Fibroblast of villous mesenchyme (primary cell): Measurements from ENCODE around the gene MYRFL. TPM values are rescaled to one million over a fixed set of nuclear protein-coding genes. Genes with fewer than 3 reads are reported as not detected.
A peak's percentile ranks its signal among the peaks of the same experiment; 100 is the strongest.

Experiments
- DNase-seq: peaks from one replicate; pipeline ENCODE4 v3.0.0-alpha.2; 2010; ENCODE audit warnings: low read depth
- H3K4me3 ChIP-seq: 2 replicates; pipeline ENCODE4 v1.5.1; 2011; ENCODE audit warnings: low read depth, mild to moderate bottlenecking, low read length
- total RNA-seq: library from RNA; depleted of rRNA; stranded (reverse); fragments of >200 nt; gene quantifications from 2 replicates; pipeline ENCODE4 v1.2.3, GENCODE V29; 2012
- TF ChIP-seq, protein P1 (sequence below): IDR thresholded peaks from 2 replicates; pipeline ENCODE4 v1.5.1; 2012; ENCODE audit warnings: low read depth, mild to moderate bottlenecking, low read length; ENCODE audit not compliant: insufficient read depth

Gene MYRFL
- total RNA-seq, 1 donor = not detected

DNA sequence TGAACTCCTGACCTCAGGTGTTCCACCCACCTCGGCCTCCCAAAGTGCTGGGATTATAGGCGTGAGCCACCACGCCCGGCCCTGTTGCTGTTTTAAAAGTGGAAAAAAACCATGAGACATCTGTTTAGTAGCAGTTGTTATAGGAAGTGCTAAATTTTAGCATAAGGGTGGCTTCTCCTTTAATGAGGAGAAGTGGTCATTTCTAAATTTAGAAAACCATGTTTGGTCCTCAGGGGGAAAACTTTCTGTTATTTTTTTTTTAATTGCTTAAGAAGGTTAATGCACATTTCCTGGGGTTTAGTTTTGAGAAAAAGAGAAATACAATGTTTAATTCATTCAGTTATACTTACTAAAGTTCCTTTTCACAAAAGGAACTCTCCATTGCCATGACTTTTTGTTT, 102.1 kb downstream of the MYRFL start:
- TF ChIP-seq, protein P1, sequence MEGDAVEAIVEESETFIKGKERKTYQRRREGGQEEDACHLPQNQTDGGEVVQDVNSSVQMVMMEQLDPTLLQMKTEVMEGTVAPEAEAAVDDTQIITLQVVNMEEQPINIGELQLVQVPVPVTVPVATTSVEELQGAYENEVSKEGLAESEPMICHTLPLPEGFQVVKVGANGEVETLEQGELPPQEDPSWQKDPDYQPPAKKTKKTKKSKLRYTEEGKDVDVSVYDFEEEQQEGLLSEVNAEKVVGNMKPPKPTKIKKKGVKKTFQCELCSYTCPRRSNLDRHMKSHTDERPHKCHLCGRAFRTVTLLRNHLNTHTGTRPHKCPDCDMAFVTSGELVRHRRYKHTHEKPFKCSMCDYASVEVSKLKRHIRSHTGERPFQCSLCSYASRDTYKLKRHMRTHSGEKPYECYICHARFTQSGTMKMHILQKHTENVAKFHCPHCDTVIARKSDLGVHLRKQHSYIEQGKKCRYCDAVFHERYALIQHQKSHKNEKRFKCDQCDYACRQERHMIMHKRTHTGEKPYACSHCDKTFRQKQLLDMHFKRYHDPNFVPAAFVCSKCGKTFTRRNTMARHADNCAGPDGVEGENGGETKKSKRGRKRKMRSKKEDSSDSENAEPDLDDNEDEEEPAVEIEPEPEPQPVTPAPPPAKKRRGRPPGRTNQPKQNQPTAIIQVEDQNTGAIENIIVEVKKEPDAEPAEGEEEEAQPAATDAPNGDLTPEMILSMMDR = no peak
- no peak for DNase-seq
- H3K4me3 ChIP-seq = no peak overlapping the region

- no peak overlapping the region for H3K4me3 ChIP-seq
- DNase-seq = no peak
- TF ChIP-seq, protein P1 = no peak
Observed at GRCh38 chr12:69929125-69929524, 104.1 kb downstream of the MYRFL start.

DNA sequence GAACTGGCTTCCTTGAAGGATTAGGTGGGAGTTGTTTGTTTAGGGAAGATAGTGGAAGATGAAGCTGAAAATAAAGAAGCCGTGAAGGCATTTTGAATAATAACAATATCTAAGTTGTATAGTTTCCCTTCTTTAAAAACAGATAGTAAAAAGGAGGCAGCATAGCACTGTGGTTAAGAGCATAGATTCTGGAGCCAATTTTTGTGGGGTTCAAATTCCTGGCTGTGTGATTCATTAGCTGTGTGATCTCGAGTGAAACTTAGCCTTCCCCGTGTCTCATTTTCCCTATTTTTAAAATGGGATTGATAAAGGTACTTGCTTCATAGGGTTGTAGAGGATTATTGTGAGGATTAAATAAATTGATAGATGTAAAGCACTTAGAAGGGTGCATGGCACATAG, 104.5 kb downstream of the MYRFL start:
- H3K4me3 ChIP-seq = no peak overlapping the region
- peak; percentile 6 for DNase-seq
- TF ChIP-seq, protein P1 = no peak

GRCh38 chr12:69931569-69931968, 106.5 kb downstream of the MYRFL start:
- no peak for DNase-seq
- H3K4me3 ChIP-seq = no peak overlapping the region
- TF ChIP-seq, protein P1 = no peak

DNA sequence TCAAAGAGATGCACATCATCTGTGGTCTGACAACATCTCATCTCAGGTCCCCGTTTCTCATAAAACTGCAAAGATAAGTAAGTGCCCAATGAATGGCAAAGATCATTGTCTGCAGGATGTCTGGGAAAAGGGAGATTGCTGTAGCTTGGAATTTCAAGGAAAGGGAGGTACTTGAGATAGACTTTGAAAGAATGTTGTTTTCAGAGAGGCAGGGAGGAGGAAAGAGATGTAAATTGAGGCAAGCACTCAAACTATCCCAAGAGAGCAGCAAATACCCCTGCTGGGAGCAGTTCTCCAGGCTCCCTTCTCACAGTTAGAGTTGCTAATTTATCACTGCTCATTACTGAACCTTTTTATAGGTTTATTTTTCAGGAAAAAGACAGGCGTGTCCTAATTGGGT, 107.1 kb downstream of the MYRFL start:
- TF ChIP-seq, protein P1 = no peak
- no peak overlapping the region for H3K4me3 ChIP-seq
- DNase-seq = no peak

- H3K4me3 ChIP-seq = no peak overlapping the region
- no peak for DNase-seq
- TF ChIP-seq, protein P1 = no peak
Observed at GRCh38 chr12:69932676-69933552, 107.9 kb downstream of the MYRFL start.
